ENCODE data around the gene ADAMTS14. TPM values are rescaled to one million over a fixed set of nuclear protein-coding genes. Genes with fewer than 3 reads are reported as not detected.

ADAMTS14 gene
- total RNA-seq, 2 experiments from 2014 or later, result not detected

DNA sequence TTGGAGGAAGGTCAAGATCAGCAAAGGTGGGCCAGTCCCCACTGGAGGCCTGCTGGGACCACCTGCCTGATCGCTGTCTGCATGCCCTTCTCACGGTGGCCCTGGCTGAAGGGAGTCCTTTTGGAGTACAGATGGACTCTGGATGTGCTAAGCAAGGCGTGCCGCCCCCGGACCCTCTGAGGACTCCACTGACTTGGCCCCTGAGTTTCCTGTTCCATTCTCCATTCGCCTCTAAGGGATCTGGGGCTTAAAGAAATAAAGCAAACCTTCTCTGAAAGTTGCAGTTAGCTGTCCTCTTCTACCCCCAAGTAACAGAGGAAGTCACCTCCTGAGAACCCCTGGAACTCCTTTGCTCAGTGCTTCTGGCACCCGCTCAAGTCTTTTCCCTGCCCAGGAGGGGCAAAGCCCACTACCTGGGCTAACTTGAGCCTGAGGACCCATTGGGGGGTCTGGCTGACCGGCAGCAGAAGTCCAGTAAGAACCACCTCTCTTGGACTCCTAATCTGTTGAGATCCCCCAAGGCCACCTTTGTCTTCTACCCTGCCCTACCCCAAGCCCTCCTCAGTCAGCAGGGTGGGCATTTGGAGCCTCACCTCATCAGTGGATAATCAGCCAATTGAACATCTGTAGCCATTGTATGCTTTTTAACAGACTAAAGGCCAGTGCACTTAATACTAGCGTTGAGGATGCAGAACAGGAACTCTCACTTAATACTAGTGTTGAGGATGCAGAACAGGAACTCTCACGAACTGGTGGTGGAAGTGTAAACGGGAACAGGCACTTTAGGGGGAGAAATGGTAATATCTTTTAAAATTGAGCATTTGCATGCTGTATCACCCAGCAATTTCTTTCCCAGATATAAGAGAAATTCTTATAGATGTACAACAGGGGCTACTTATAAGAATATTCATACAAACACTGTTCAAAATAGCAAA is 110.7 kb downstream of the ADAMTS14 start:
- intact Hi-C loops (cut with DNase I, micrococcal nuclease), result no loop called here
- Histone ChIP-seq H3K9me3 (ENCODE audit: control insufficient read depth in 1 of 2, insufficient read depth in 1 of 2, low read length in 2 of 2) (no peaks in the 10 kb centered on the region), H3K27ac (ENCODE audit: low read depth in 1 of 2, low read length in 2 of 2) (no peak overlapping the region), H3K27me3 (ENCODE audit: control insufficient read depth in 1 of 2, insufficient read depth in 2 of 2, low read length in 2 of 2) (peaks cover 0 to 8% of the 10 kb centered on the region in 2 experiments), H3K36me3 (ENCODE audit: insufficient read depth, low read length) (no peaks in the 10 kb centered on the region), H3K4me3 (ENCODE audit: low read length) (no peak overlapping the region), H3K4me1 (ENCODE audit: insufficient read depth, low read length) (peaks cover 6% of the 10 kb centered on the region)
- TF ChIP-seq, protein P1, sequence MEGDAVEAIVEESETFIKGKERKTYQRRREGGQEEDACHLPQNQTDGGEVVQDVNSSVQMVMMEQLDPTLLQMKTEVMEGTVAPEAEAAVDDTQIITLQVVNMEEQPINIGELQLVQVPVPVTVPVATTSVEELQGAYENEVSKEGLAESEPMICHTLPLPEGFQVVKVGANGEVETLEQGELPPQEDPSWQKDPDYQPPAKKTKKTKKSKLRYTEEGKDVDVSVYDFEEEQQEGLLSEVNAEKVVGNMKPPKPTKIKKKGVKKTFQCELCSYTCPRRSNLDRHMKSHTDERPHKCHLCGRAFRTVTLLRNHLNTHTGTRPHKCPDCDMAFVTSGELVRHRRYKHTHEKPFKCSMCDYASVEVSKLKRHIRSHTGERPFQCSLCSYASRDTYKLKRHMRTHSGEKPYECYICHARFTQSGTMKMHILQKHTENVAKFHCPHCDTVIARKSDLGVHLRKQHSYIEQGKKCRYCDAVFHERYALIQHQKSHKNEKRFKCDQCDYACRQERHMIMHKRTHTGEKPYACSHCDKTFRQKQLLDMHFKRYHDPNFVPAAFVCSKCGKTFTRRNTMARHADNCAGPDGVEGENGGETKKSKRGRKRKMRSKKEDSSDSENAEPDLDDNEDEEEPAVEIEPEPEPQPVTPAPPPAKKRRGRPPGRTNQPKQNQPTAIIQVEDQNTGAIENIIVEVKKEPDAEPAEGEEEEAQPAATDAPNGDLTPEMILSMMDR (IDR thresholded peaks at IDR 0.05), result no peak
- Mint-ChIP-seq H3K4me3 (no peak overlapping the region), H3K36me3 (ENCODE audit: low read depth) (no peaks in the 10 kb centered on the region), H3K27ac (no peak overlapping the region), H3K27me3 (no peaks in the 10 kb centered on the region), H3K9me3 (no peaks in the 10 kb centered on the region), H3K4me1 (ENCODE audit: low read depth) (no peaks in the 10 kb centered on the region)
- no peak for ATAC-seq (ENCODE audit: poor library complexity)
- DNase-seq, result no peak
- POLR2A ChIA-PET, result no interaction called here
- CTCF ChIA-PET, result no interaction called here

- Mint-ChIP-seq H3K36me3 (ENCODE audit: low read depth) (no peaks in the 10 kb centered on the region), H3K27ac (no peak overlapping the region), H3K27me3 (no peaks in the 10 kb centered on the region), H3K9me3 (no peaks in the 10 kb centered on the region), H3K4me1 (ENCODE audit: low read depth) (no peaks in the 10 kb centered on the region), H3K4me3 (no peak overlapping the region)
- Histone ChIP-seq H3K4me3 (ENCODE audit: low read length) (no peak overlapping the region), H3K9me3 (ENCODE audit: control insufficient read depth in 1 of 2, insufficient read depth in 1 of 2, low read length in 2 of 2) (no peaks in the 10 kb centered on the region), H3K36me3 (ENCODE audit: insufficient read depth, low read length) (no peaks in the 10 kb centered on the region), H3K27ac (ENCODE audit: low read depth in 1 of 2, low read length in 2 of 2) (no peak overlapping the region), H3K4me1 (ENCODE audit: insufficient read depth, low read length) (peaks cover 6% of the 10 kb centered on the region), H3K27me3 (ENCODE audit: control insufficient read depth in 1 of 2, insufficient read depth in 2 of 2, low read length in 2 of 2) (peaks cover 0 to 8% of the 10 kb centered on the region in 2 experiments)
- intact Hi-C loops (cut with DNase I, micrococcal nuclease), result no loop called here
- TF ChIP-seq, protein P1 (IDR thresholded peaks at IDR 0.05), result no peak
- ATAC-seq (ENCODE audit: poor library complexity) (no peak), DNase-seq (no peak)
- ChIA-PET CTCF (no interaction called here), POLR2A (no interaction called here)
Observed at GRCh38 chr10:70784016-70784415, 111.7 kb downstream of the ADAMTS14 start.

DNA sequence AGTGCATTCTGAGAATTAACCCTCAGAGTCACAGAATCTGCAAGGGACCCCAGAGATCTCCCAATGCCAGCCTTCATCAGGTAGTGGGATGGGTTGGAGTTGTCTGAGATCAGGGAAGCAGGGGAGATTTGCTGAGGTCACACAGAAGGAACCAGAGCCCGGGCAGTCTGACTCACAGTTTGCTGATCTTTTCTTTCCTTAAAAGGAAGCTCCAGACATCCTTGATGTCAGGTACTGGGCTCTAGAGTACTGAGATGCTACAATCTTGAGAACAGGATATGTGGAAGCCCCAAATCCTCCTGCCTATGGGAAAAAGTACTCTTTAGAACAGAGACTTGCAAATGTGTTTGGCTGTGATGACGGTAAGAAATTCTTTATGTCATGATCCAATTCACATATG is 112.2 kb downstream of the ADAMTS14 start:
- H3K9me3 Mint-ChIP-seq, result no peaks in the 10 kb centered on the region
- ChIA-PET CTCF (no interaction called here), POLR2A (no interaction called here)
- H3K9me3 ChIP-seq (ENCODE audit: control insufficient read depth in 1 of 2, insufficient read depth in 1 of 2, low read length in 2 of 2), result no peaks in the 10 kb centered on the region
- no peak overlapping the region for H3K4me3 ChIP-seq (ENCODE audit: low read length)
- H3K4me1 Mint-ChIP-seq (ENCODE audit: low read depth), result no peaks in the 10 kb centered on the region
- ATAC-seq (ENCODE audit: poor library complexity), result no peak
- H3K36me3 ChIP-seq (ENCODE audit: insufficient read depth, low read length), result no peaks in the 10 kb centered on the region
- no peak overlapping the region for H3K27ac ChIP-seq (ENCODE audit: low read depth in 1 of 2, low read length in 2 of 2)
- TF ChIP-seq, protein P1 (IDR thresholded peaks at IDR 0.05), result no peak
- H3K27ac Mint-ChIP-seq, result no peak overlapping the region
- no peaks in the 10 kb centered on the region for H3K36me3 Mint-ChIP-seq (ENCODE audit: low read depth)
- DNase-seq, result no peak
- no peaks in the 10 kb centered on the region for H3K27me3 Mint-ChIP-seq
- H3K4me1 ChIP-seq (ENCODE audit: insufficient read depth, low read length), result peaks cover 6% of the 10 kb centered on the region
- intact Hi-C loops (cut with DNase I, micrococcal nuclease), result no loop called here
- peaks cover 0 to 8% of the 10 kb centered on the region in 2 experiments for H3K27me3 ChIP-seq (ENCODE audit: control insufficient read depth in 1 of 2, insufficient read depth in 2 of 2, low read length in 2 of 2)
- no peak overlapping the region for H3K4me3 Mint-ChIP-seq
